B cell (primary cell): ENCODE results near the gene FOXO1. TPM values are rescaled to one million over a fixed set of nuclear protein-coding genes. Genes with fewer than 3 reads are reported as not detected.

Experiments
- ATAC-seq: fragments of 200-7000 bp; cut with Tn5 transposase; one replicate; pipeline ENCODE4 v1.10.0; 2021; ENCODE audit warnings: low read depth, mild to moderate bottlenecking, moderate number of reproducible peaks, moderate library complexity
- CTCF ChIA-PET: fragments of 350-600 bp; sonication (Branson Sonifier 250); formaldehyde crosslinking; loops from one replicate; lab custom pipeline; 2021; ENCODE audit warnings: antibody characterized with exemption, inconsistent platforms; lab: Charles Lee
- POLR2A ChIA-PET: fragments of 350-600 bp; sonication (Branson Sonifier 250); formaldehyde crosslinking; loops from one replicate; lab custom pipeline; 2021; ENCODE audit warnings: antibody characterized with exemption; lab: Charles Lee
- DNase-seq: peaks from one replicate; pipeline ENCODE4 v3.0.0; 2013
- H2AFZ ChIP-seq: 2 replicates; pipeline ENCODE4 v1.6.1; 2012; ENCODE audit warnings: mild to moderate bottlenecking, low read depth, low read length; ENCODE audit not compliant: insufficient read depth, poor library complexity, severe bottlenecking
- H3K27ac ChIP-seq, 2 donors: 1 replicate in 1 of 2; 2 replicates in 1 of 2; pipeline ENCODE4 v1.5.1; 2012 to 2013; ENCODE audit warnings: low read length in 2 of 2, mild to moderate bottlenecking in 2 of 2, moderate library complexity in 1 of 2
- H3K27me3 ChIP-seq, 4 experiments: fragments of 200-600 bp in 1 of 4; sonication (generic) in 1 of 4; replicated peaks in 1 of 4; 1 replicate in 2 of 4; 2 replicates in 2 of 4; pipeline versions ENCODE4 v1.6.1 to v1.7.0; 2013 to 2016; ENCODE audit warnings: low read length in 3 of 4, mild to moderate bottlenecking in 2 of 4, mixed read lengths in 1 of 4, moderate library complexity in 1 of 4; ENCODE audit not compliant: insufficient read depth in 4 of 4, control insufficient read depth in 3 of 4; ENCODE audit errors: control extremely low read depth in 1 of 4
- H3K36me3 ChIP-seq, 2 experiments: replicated peaks in 1 of 2; 1 replicate in 1 of 2; 2 replicates in 1 of 2; pipeline versions ENCODE4 v1.6.1 to v1.7.1; 2013; ENCODE audit warnings: low read length in 1 of 2; ENCODE audit not compliant: insufficient read depth in 2 of 2, control insufficient read depth in 1 of 2; ENCODE audit errors: control extremely low read depth in 1 of 2, extremely low read depth in 1 of 2
- H3K4me1 ChIP-seq, 2 donors: fragments of 200-600 bp in 1 of 2; sonication (generic) in 1 of 2; 1 replicate in 1 of 2; 2 replicates in 1 of 2; pipeline versions ENCODE4 v1.5.1 to v1.6.1; 2013 to 2017; ENCODE audit warnings: low read length in 2 of 2; ENCODE audit not compliant: control insufficient read depth in 2 of 2, insufficient read depth in 2 of 2
- H3K4me2 ChIP-seq: replicated peaks from 2 replicates; pipeline ENCODE3; 2012; ENCODE audit warnings: mild to moderate bottlenecking, low read depth, low read length; ENCODE audit not compliant: poor library complexity, severe bottlenecking
- H3K4me3 ChIP-seq, 5 experiments: fragments of 200-600 bp in 1 of 5; sonication (generic) in 1 of 5; 1 replicate in 3 of 5; 2 replicates in 2 of 5; pipeline versions ENCODE4 v1.5.1 to v1.7.0; 2011 to 2016; ENCODE audit warnings: low read length in 4 of 5, mild to moderate bottlenecking in 4 of 5, low read depth in 2 of 5, control low read depth in 1 of 5, moderate library complexity in 1 of 5; ENCODE audit not compliant: insufficient read depth in 1 of 5; ENCODE audit errors: control extremely low read depth in 1 of 5, extremely low read depth in 1 of 5
- H3K79me2 ChIP-seq: fragments of 200-600 bp; sonication (generic); one replicate; pipeline ENCODE4 v1.6.0; 2016; ENCODE audit warnings: low read length; ENCODE audit not compliant: control insufficient read depth, insufficient read depth
- H3K9ac ChIP-seq: fragments of 200-600 bp; sonication (generic); 2 replicates; pipeline ENCODE4 v1.6.1; 2017; ENCODE audit warnings: mild to moderate bottlenecking, low read length, moderate library complexity
- H3K9me3 ChIP-seq, 3 donors: one replicate each; pipeline versions ENCODE4 v1.6.1 to v1.7.1; 2013; ENCODE audit warnings: low read length in 2 of 3; ENCODE audit not compliant: control insufficient read depth in 2 of 3, insufficient read depth in 1 of 3; ENCODE audit errors: control extremely low read depth in 1 of 3
- H4K20me1 ChIP-seq: 2 replicates; pipeline ENCODE4 v1.6.0; 2012; ENCODE audit warnings: mild to moderate bottlenecking, low read length; ENCODE audit not compliant: insufficient read depth, control insufficient read depth, poor library complexity, severe bottlenecking
- H3K27ac Mint-ChIP-seq: one replicate; pipeline ENCODE4 v1.8.0; 2021; ENCODE audit warnings: mixed read lengths
- H3K27me3 Mint-ChIP-seq: one replicate; pipeline ENCODE4 v1.8.0; 2021; ENCODE audit warnings: mixed read lengths
- H3K4me1 Mint-ChIP-seq: one replicate; pipeline ENCODE4 v1.8.0; 2021; ENCODE audit warnings: mixed read lengths
- H3K4me3 Mint-ChIP-seq: one replicate; pipeline ENCODE4 v1.8.0; 2021; ENCODE audit warnings: mixed read lengths
- H3K9me3 Mint-ChIP-seq: one replicate; pipeline ENCODE4 v1.8.0; 2022; ENCODE audit warnings: mixed read lengths; ENCODE audit not compliant: insufficient read depth
- EZH2 ChIP-seq: IDR thresholded peaks from 2 replicates; pipeline ENCODE4 v1.6.1; 2012; ENCODE audit warnings: borderline replicate concordance, low read depth, mild to moderate bottlenecking, moderate library complexity, low read length; ENCODE audit not compliant: insufficient read depth, poor library complexity, severe bottlenecking
- WGBS: methylation state at CpG from one replicate; pipeline ENCODE4 v1.1.5; 2013; ENCODE audit warnings: missing lambda C conversion rate; ENCODE audit not compliant: insufficient coverage; 5-methylcytosine and 5-hydroxymethylcytosine counted together
- intact Hi-C: fragments of 100-400 bp; cut with micrococcal nuclease; formaldehyde crosslinking; loops from one replicate; pipeline ENCODE4 v1.10.0; 2022
- polyA plus RNA-seq: library from polyadenylated mRNA; depleted of rRNA; stranded (reverse); fragments of >200 nt; gene quantifications from 2 replicates; pipeline ENCODE4 v1.2.3, GENCODE V29; 2012
- total RNA-seq, 2 donors: library from RNA; stranded (reverse); fragments of 120-200 nt in 1 of 2; gene quantifications; 1 replicate in 1 of 2; 2 replicates in 1 of 2; pipeline versions ENCODE4 v1.2.3 to v1.2.4, GENCODE V29; 2013 to 2022
- TF ChIP-seq, protein P1 (sequence below): fragments of 200-600 bp; IDR thresholded peaks from one replicate; pipeline ENCODE4 v1.8.0; 2022; ENCODE audit warnings: antibody characterized with exemption, mild to moderate bottlenecking

FOXO1 gene
- total and polyA plus RNA-seq, 2 donors (not counting 1 experiment from before 2014, with no cell fraction given) = 22.8 to 77.9 TPM

DNA sequence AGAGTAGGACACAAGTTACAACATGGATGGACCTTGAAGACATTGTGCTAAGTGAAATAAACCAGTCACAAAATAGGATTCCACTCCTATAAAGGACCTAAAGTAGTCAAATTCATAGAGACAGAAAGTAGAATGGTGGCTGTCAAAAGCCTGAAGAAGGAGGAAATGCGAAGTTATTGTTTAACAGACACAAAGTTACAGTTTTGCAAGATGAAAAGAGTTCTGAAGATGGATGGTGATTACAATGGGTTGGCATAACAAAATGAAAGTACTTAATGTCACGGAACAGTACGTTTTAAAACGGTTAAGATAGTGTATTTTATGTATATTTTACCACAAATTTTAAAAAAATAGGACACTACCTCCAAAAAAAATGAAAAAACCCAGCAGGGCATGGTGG lies 34.8 kb downstream of the FOXO1 start:
- POLR2A ChIA-PET = no interaction called here
- peak overlapping the region; percentile 18 for H3K4me2 ChIP-seq

More for the DNA sequence above, 34.8 kb downstream of the FOXO1 start:
- Histone ChIP-seq H3K36me3 (peaks cover 3 to 4% of the 10 kb centered on the region in 2 experiments), H3K4me3 (no peak overlapping the region), H3K27me3 (no peaks in the 10 kb centered on the region), H3K79me2 (peaks cover 97% of the 10 kb centered on the region), H3K4me1 (peaks cover 71 to 75% of the 10 kb centered on the region in 2 donors), H3K27ac (peak overlapping the region; percentile 0 to 80), H3K9me3 (peaks cover 0 to 6% (median 0%) of the 10 kb centered on the region in 3 donors), H3K9ac (no peak overlapping the region), H4K20me1 (peaks cover 50% of the 10 kb centered on the region), H2AFZ (no peak overlapping the region)
- H3K4me1 Mint-ChIP-seq = peaks cover 82% of the 10 kb centered on the region
- no peaks in the 10 kb centered on the region for H3K9me3 Mint-ChIP-seq
- H3K4me3 Mint-ChIP-seq = peak overlapping the region; percentile 28
- CTCF ChIA-PET = no interaction called here
- peak overlapping the region; percentile 80 for H3K27ac Mint-ChIP-seq
- no peak for TF ChIP-seq EZH2
- TF ChIP-seq, protein P1, sequence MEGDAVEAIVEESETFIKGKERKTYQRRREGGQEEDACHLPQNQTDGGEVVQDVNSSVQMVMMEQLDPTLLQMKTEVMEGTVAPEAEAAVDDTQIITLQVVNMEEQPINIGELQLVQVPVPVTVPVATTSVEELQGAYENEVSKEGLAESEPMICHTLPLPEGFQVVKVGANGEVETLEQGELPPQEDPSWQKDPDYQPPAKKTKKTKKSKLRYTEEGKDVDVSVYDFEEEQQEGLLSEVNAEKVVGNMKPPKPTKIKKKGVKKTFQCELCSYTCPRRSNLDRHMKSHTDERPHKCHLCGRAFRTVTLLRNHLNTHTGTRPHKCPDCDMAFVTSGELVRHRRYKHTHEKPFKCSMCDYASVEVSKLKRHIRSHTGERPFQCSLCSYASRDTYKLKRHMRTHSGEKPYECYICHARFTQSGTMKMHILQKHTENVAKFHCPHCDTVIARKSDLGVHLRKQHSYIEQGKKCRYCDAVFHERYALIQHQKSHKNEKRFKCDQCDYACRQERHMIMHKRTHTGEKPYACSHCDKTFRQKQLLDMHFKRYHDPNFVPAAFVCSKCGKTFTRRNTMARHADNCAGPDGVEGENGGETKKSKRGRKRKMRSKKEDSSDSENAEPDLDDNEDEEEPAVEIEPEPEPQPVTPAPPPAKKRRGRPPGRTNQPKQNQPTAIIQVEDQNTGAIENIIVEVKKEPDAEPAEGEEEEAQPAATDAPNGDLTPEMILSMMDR = no peak
- H3K27me3 Mint-ChIP-seq = no peaks in the 10 kb centered on the region
- ATAC-seq (no peak), DNase-seq (no peak)
- intact Hi-C loops = loop anchor here (2.0 kb wide), 2 partner anchors 19 to 31 kb away; no protein-coding TSS in a partner anchor
- WGBS = 100% methylated on average over 1 of the region's 4 CpGs
